H1 (cell line): ENCODE measurements around the gene HDAC7. TPM values are rescaled to one million over a fixed set of nuclear protein-coding genes. Genes with fewer than 3 reads are reported as not detected.

Source experiments
- BACH1 ChIP-seq: IDR thresholded peaks from 2 replicates; pipeline ENCODE4 v1.6.1; 2012; ENCODE audit warnings: low read length, improper control_type of control experiment
- BCL11A ChIP-seq, 2 experiments: IDR thresholded peaks; one replicate each; pipeline ENCODE4 v1.6.1; 2011; ENCODE audit warnings: low read depth in 2 of 2, low read length in 2 of 2, mild to moderate bottlenecking in 2 of 2
- CBX5 ChIP-seq: fragments of 300-800, 300-1000 bp; sonication (generic); IDR thresholded peaks from 2 replicates; pipeline ENCODE4 v1.7.1; 2016; ENCODE audit warnings: antibody characterized with exemption, low read length, low read depth
- CREB1 ChIP-seq: IDR thresholded peaks from 2 replicates; pipeline ENCODE4 v1.6.1; 2012; ENCODE audit warnings: inconsistent platforms
- CTCF ChIP-seq, 3 experiments: IDR thresholded peaks; 1 replicate in 2 of 3; 2 replicates in 1 of 3; pipeline versions ENCODE4 v1.5.1 to v1.6.1; 2011; ENCODE audit warnings: low read length in 3 of 3, mild to moderate bottlenecking in 3 of 3, inconsistent platforms in 2 of 3, low read depth in 1 of 3, moderate library complexity in 1 of 3; ENCODE audit not compliant: insufficient read depth in 1 of 3; ENCODE audit errors: control extremely low read depth in 1 of 3
- E2F6 ChIP-seq: IDR thresholded peaks from 2 replicates; pipeline ENCODE4 v1.6.1; 2012; ENCODE audit warnings: inconsistent platforms
- EP300 ChIP-seq, 2 experiments: IDR thresholded peaks; 1 replicate in 1 of 2; 2 replicates in 1 of 2; pipeline ENCODE4 v1.6.1; 2011 to 2012; ENCODE audit warnings: low read depth in 2 of 2, low read length in 2 of 2, mild to moderate bottlenecking in 2 of 2, borderline replicate concordance in 1 of 2, inconsistent platforms in 1 of 2, moderate library complexity in 1 of 2
- JUND ChIP-seq: IDR thresholded peaks from 2 replicates; pipeline ENCODE4 v1.6.1; 2011; ENCODE audit warnings: mild to moderate bottlenecking, improper control_type of control experiment, low read length
- KDM5A ChIP-seq: fragments of 200-600 bp; IDR thresholded peaks from 2 replicates; pipeline ENCODE4 v1.7.1; 2012; ENCODE audit warnings: mild to moderate bottlenecking, low read length, inconsistent platforms, mixed read lengths
- MAX ChIP-seq: IDR thresholded peaks from 2 replicates; pipeline ENCODE4 v1.6.1; 2012; ENCODE audit warnings: inconsistent platforms
- PHF8 ChIP-seq: fragments of 200-600 bp; sonication (generic); conservative IDR thresholded peaks from 2 replicates; pipeline ENCODE4 v1.7.1; 2012; ENCODE audit warnings: low read depth, mild to moderate bottlenecking, inconsistent platforms, low read length, moderate library complexity
- POU5F1 ChIP-seq: IDR thresholded peaks from 2 replicates; pipeline ENCODE4 v1.6.1; 2011; ENCODE audit warnings: low read depth, mild to moderate bottlenecking, low read length, moderate library complexity
- RNF2 ChIP-seq: fragments of 200-900, 300-1000 bp; sonication (generic); IDR thresholded peaks from 2 replicates; pipeline ENCODE4 v1.7.1; 2016; ENCODE audit warnings: borderline replicate concordance, low read depth, mild to moderate bottlenecking, antibody characterized with exemption, low read length; ENCODE audit not compliant: poor library complexity, severe bottlenecking; ENCODE audit errors: missing control alignments
- SIN3A ChIP-seq, 2 experiments: IDR thresholded peaks in 1 of 2; conservative IDR thresholded peaks in 1 of 2; 2 replicates each; pipeline ENCODE4 v1.6.1; 2011 to 2012; ENCODE audit warnings: low read length in 2 of 2, improper control_type of control experiment in 1 of 2, low read depth in 1 of 2, mild to moderate bottlenecking in 1 of 2
- SIX5 ChIP-seq: IDR thresholded peaks from 2 replicates; pipeline ENCODE4 v1.6.1; 2011; ENCODE audit warnings: mild to moderate bottlenecking, low read depth, low read length
- SUZ12 ChIP-seq: fragments of 200-600 bp; sonication (generic); IDR thresholded peaks from 2 replicates; pipeline ENCODE4 v1.6.1; 2012; ENCODE audit warnings: mild to moderate bottlenecking, inconsistent platforms, low read length, moderate library complexity, mixed read lengths
- TAF1 ChIP-seq: IDR thresholded peaks from 2 replicates; pipeline ENCODE4 v1.6.1; 2011; ENCODE audit warnings: mild to moderate bottlenecking, low read depth, low read length
- TEAD4 ChIP-seq: IDR thresholded peaks from 2 replicates; pipeline ENCODE4 v1.6.1; 2012; ENCODE audit warnings: low read depth, low read length, inconsistent platforms, mixed read lengths
- YY1 ChIP-seq: IDR thresholded peaks from 2 replicates; pipeline ENCODE4 v1.6.1; 2011; ENCODE audit warnings: low read depth, mild to moderate bottlenecking, low read length
- polyA plus RNA-seq, 7 experiments: library from polyadenylated mRNA; depleted of rRNA in 3 of 7; stranded (reverse) in 5 of 7; unstranded in 2 of 7; fragments of >200 nt in 5 of 7; fragments of 200-250 nt in 2 of 7; gene quantifications; 1 replicate in 5 of 7; 2 replicates in 1 of 7; 4 replicates in 1 of 7; pipeline versions ENCODE4 v1.2.1 to v1.2.3, GENCODE V29; 2011 to 2013; ENCODE audit warnings: missing spikeins in 2 of 7, mixed read lengths in 2 of 7
- total RNA-seq: library from RNA; stranded (reverse); fragmentation: NEBNext Ultra II Directional; extraction: Animal tissue kit (Norgen Biotek cat#: 25700); gene quantifications from 2 replicates; pipeline ENCODE4 v1.2.1, GENCODE V29; 2021

Gene HDAC7
- total and polyA plus RNA-seq, 2 of the 8 experiments (the other 6 are each of a cell fraction or from before 2014, with no cell fraction given), result 25.5 to 84.9 TPM

GRCh38 chr12:47758834-47759690 is 60.6 kb downstream of the HDAC7 start, which contains the start of gene RAPGEF3 (continued):
- TF ChIP-seq SIN3A (conservative IDR thresholded peaks at IDR 0.05 in 1 of 2, IDR thresholded peaks at IDR 0.05 in 1 of 2; ENCODE audit: low read depth in 1 of 2, low read length in 2 of 2) (peak in 1 of 2 experiments; percentile 66; a peak in 2 of 4 replicates), CREB1 (0 out of 2 replicates have a peak, but pooled peaks have one; percentile 7), BACH1 (no peak), RNF2 (no peak), CBX5 (no peak), E2F6 (peak; percentile 62; the same call in 1 of the 2 replicates), EP300 (IDR thresholded peaks at IDR 0.05; ENCODE audit: borderline replicate concordance in 1 of 2, low read depth in 2 of 2, low read length in 2 of 2) (peak in 1 of 2 experiments; percentile 33; a peak in 1 of 3 replicates), PHF8 (no peak; the same call in 1 of the 2 replicates), SUZ12 (no peak), YY1 (no peak), MAX (peak; percentile 94), POU5F1 (no peak), BCL11A (IDR thresholded peaks at IDR 0.05; ENCODE audit: low read depth in 2 of 2, low read length in 2 of 2) (no peak), KDM5A (no peak), CTCF (IDR thresholded peaks at IDR 0.05; ENCODE audit: control extremely low read depth in 1 of 3, insufficient read depth in 1 of 3, low read depth in 1 of 3, low read length in 3 of 3) (peak; percentile 46 to 60 (median 49); a peak in 3 of 4 replicates), TAF1 (0 out of 2 replicates have a peak, but pooled peaks have one; percentile 19), TEAD4 (peak; percentile 65; the same call in 1 of the 2 replicates), JUND (peak; percentile 74), SIX5 (no peak)
